HG03095 (cell line): Measurements from ENCODE around the gene AEN.
"Not testable (repeated sequence)": the region's sequence is repeated elsewhere in the genome, so short reads cannot be mapped to it uniquely, and the experiment has no call there.

Experiments
- ATAC-seq: cut with Tn5 transposase; IDR thresholded peaks from one replicate; pipeline ENCODE4 v1.9.1; 2021; ENCODE audit warnings: moderate library complexity; ENCODE audit not compliant: unreplicated experiment

AEN gene

DNA sequence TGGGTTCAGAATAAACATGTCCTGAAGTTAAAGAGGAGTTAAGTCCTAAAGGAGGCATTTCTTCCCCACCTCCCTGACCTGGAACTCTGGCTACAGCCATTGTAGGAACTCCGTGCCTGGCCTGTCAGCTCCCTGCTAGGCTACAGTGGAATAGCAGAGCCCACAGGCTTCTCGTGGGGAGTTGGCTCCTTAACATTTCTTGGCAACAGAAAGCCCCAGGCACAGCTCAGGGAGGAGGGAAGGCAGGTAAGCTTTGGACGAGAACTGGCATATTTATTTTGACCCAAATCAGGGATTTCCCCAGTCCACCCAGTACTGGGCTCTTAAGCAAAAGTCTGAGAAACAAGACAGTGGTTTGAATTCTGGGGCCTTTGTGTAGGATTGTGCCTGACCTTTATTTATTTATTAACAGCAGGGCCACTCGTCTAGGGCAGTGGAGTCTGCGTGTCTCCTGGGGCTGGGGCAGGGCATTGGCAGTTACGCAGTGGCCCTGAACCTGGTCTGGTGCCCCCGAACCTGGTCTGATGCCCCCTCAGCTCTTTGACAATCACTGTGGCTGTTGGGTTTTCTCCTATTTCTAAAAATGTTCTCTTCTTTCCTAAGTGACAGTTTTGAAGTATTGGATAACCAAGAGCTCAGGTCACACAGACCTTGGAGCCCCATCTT is 9.8 kb downstream of the AEN start:
- ATAC-seq: no peak

DNA sequence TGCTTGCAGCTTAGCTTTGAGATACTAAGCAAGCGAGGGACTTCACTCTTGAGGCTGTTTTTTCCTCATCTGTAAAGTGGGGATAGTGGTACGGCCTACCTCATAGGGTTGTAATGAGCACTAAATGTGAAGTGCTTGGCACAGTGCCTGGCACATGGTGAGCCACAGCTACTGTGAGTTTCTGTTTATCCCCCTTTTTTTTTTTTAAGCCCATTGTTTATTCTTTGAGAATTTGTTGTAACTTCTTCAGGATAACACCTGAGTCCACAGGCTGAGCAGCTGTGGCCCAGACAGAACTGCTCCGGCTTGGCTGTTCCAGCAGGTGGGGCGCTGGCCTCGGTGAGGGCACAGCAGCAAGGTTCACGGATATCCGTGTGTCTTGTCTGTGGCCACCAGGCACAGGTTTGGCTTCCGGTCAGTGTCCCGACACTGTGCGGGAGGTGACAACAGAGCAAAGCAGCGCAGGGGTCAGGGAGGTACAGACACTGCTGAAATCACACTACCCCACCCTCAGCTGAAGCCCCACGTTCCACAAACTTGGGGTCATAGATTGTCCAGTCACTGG is 10.4 kb downstream of the AEN start:
- ATAC-seq: no peak

DNA sequence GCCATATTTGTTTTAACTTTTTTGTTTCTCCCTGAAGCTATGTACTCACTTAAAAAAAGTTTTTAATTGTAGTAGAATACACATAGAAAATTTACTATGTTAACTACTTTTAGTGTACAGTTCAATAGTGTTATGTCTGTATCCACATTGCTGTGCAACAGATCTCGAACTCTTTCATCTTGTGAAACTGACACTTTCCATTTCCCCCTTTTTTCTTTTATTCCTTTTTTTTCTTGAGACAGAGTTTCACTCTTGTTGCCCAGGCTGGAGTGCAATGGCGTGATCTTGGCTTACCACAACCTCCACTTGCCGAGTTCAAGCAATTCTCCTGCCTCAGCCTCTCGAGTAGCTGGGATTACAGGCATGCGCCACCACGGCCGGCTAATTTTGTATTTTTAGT is 11.7 kb downstream of the AEN start:
- ATAC-seq: not testable (repeated sequence)

DNA sequence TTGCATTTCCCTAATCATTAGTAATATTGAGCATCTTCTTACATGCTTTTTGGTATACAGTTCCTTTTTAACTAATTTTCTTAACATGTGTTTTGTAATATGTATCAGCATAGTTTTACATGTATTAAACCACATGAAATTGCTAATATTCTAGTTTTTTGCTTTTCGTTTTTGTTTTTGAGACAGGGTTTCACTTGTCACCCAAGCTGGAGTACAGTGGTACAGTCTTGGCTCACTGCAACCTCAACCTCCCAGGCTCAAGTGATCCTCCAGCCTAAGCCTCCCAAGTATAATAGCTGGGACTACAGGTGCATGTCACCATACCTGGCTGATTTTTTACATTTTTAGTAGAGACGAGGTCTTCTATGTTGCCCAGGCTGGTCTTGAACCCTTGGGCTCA is 13.3 kb downstream of the AEN start:
- no peak for ATAC-seq

DNA sequence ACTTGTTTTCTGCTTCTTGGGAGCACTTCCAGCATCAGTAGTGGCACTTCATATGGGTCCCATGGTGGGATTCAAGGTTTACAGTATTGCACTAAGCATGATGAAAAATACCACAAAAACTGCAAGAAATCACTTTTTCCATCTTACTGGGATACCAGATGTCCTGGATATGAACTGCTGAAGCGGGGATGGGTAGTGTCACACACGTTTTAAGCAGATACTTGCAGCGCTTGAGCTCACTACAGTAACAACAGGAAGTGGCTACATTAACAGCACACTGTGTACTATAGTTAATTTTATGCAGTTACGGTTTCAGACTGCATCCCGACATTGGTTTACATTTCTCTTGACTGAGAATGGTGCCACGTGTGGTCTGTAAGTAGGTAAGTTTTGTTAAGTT is 14.2 kb downstream of the AEN start:
- peak; percentile 40 for ATAC-seq

DNA sequence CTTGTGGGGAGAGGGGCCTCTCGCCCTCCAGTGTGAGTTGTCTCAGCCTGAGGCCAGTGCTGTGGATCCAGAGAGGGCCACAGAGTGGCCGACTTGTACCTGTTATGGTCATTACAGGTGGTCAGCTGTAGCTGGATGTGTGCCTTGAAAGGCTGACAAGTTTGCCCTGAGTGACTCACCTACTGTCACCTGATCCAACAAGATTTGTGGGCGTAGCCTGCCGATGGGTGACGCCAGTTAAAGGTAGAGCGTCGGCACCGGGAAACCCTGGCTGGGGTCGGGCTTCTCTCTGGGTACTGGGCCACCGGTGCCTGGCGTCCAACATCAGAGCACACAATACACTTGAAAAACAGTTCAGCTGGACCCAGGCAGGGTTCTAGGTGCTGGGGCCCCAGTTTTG is 14.9 kb downstream of the AEN start:
- ATAC-seq: no peak

DNA sequence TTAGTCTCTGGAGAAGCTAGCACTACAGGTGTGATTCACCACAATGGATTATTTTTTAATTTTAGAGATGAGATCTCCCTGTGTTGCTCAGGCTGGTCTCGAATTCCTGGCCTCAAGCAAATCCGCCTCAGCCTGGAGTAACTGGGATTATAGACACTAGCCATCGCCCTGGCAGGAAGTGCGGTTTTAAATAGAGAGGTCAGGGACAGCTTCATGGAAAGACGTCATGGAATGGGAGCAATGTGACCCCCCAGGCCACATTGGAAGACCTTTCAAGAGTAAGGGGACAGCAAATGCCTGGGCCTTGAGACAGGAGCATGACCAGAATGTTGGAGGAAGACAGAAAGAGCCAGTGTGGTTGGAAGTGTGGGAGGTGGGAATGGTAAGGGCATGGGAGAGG is 15.5 kb downstream of the AEN start:
- ATAC-seq: no peak

DNA sequence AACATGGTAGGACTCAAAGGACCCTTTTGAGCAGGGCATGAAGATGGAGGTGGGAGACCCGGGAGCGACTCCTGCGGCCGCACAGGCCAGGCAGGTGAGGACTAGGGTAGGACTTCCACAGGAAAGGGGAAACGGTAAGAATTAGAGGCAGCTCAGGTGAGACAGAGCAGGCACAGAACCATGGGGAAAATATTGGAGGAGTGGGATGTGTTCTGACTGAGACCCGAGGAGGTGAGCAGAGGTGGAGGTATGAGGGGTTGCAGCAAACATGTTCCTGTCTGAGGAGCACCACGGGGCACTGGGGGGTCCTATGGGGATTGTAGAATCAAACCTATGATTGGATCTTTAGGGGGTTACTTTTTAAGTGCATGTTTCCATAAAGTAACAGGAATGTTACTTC is 16.3 kb downstream of the AEN start:
- no peak for ATAC-seq

DNA sequence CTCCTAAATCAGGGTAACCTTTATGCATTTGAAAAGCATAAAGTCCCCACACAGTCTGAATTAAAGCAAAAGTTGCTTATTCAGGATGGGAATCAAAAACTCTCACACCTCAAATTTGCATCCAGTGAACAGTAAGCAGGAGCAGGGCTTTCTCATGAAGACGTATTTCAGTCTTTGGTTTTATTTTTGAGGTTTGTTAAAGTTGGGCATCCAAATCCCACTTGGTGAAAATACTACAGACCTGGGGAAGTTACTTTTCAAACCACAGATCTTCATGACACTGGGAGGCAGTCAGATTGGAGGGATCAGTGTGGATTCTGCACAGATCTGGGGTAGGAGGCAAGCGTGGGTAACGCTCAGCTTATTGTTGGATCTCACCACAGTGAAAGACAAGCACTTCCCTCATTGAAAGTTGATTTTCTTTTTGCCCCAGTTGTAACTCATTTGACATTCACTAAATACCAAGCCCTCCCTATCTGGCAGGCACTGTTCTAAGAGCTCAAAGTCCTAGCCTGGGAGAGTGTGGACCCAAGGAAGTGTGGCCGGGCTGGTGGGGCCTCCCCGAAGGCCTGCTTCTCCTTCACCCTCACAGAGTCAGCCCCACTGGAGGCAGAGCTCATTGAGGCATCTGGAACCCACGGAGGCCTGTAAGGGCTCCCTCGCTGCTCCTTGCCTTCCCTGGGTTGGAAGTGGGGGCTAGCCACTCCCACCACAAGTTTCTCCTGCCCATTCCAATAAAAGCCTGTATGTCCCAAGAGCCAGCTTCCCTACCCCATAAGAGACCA is 16.9 kb downstream of the AEN start:
- no peak for ATAC-seq

DNA sequence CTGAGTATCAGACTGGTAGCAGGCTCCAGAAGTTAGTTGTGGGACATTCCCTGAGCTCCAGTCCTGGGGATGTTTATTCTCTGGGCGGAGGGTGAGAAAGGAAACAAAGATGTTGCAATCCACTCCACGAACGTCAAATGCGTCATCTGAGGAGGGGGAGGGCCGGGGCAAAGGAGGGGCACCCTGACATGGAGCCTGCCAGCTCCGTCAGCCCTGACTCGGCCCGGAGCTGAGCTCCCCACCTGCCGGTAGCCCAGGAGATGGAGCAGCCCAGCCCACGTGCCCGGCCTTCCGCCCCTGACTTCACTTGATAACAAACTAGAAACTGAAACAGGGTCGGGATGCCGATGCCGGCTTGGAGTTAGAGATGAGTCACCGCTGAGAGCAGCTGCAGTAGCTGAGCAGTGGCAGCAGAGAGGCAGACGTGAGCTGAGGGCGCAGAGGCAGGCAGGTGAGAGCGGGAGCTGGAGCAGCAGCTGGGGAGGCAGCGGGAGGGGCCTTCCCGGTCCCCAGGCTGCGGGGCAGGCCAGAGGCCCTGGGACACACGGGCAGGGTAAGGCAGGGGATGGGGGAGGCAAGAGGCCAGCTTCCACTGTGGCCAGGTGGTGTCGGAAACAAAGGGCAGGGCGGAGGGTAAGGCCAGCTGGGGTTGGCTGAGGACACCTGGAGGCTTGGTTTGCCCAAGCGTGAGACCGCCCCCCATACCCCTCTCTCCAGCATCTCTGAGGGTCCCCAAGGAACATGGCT is 17.7 kb downstream of the AEN start, which contains the start of gene ISG20:
ISG20 (plus strand) TSS at position 391 of the 747 bp plus-strand sequence; CDS start at position 742, 351 bp downstream.
- peak; percentile 56 for ATAC-seq

DNA sequence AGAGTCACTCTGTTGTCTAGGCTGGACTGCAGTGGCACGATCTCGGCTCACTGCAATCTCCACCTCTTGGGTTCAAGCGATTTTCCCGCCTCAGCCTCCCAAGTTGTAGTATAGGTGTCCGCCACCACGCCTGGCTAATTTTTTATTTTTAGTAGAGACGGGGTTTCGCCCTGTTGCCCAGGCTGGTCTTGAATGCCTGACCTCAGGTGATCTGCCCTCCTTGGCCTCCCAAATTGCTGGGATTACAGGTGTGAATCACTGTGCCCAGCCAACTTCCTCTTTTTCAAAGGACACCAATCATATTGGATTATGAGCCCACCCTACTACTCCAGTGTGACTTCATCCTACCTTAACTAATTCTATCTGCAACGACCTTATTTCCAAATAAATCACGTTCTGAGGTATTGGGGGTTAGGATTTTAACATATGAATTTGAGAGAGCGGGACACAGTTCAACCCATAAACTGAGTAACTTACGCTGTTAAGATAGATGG is 20.9 kb downstream of the AEN start:
- ATAC-seq: no peak

DNA sequence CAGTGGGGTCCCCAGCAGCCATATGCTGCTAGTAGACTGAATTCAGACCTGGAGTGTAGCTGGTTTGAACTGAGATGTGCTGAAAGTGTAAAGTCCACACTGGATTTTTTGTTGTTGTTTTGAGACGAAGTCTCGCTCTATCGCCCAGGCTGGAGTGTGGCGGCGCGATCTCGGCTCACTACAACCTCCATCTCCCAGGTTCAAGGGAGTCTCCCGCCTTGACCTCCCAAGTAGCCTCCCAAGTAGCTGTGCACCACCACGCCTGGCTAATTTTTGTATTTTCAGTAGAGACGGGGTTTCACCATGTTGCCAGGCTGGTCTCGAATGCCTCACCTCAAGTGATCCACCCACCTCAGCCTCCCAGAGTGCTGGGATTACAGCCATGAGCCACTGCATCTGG is 21.4 kb downstream of the AEN start:
- ATAC-seq: not testable (repeated sequence)

DNA sequence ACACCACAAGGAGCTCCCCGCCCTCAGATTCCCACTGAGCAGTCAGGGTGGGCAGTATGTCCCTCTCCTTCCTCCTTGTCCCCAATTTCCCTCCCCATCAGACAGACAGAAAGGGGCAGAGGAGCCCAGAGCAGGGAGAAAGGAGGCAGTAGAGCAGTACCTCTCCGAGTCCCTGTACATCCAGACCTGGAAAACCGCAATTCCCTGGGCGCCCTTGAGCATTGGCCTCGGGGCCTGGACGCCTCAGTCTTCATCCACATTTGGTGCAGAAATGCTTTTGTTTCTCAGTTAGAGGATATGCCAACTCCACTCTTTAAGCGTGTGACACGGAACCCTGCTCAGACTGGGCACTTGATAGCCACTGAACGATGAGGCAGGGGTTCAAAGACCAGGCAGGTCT is 23.6 kb downstream of the AEN start:
- no peak for ATAC-seq

DNA sequence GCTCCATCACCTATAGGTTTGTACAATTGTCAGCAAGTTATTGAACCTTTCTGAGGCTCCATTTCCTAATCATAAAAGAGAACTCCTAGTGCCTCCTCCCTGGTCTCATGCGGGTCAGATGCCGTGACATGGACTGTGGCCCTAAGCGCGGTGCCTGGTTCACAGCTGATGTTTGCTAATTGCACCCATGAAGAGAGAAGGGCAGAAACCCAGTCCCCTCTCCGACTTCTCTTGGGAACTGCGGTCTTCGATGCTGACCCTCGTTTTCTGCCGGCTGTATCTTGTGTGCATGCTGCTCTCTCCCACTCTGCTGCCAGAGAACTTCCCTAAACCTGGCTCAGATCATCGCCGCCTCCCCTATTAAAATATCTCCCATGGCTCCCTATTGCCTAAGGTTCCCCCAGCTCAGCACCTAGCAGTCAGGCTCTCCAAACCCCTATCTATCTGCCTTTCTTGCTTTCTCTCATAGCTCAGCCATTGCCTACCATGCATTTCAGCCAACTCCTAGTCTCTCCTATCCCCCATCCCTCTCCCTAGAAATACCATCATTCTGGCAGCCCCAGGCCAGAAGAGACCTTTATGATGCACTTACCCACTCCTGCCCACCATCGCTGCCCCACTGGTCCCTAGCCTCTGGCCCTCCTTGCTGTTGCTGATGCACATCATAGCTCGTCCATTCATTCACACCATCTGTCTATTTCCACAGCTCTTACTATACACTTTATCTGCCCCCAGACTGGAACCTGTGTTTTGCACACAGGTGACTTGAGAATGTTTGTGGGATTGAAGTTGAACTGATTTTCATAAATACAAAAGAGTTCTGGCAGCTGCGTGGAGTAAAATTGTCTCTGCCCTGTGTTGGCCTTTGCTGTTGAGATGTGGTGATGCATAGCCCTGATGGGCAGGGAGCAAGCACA is 24.3 kb downstream of the AEN start:
- ATAC-seq: no peak

DNA sequence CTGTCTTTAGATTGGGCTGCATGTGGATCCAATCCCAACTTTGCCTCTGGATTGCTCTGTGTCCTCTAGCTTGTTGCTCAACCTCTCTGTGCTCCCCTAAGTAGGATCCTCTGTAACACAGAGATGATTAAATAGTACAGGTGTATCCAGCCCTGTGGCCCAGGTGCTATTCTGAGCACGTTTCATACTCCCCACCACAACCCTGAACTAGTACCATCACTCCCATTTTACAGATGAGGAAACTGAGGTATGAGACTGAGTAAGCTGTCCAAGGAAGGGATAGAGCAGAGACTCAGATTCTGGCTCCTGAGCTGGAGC is 24.9 kb downstream of the AEN start:
- no peak for ATAC-seq

DNA sequence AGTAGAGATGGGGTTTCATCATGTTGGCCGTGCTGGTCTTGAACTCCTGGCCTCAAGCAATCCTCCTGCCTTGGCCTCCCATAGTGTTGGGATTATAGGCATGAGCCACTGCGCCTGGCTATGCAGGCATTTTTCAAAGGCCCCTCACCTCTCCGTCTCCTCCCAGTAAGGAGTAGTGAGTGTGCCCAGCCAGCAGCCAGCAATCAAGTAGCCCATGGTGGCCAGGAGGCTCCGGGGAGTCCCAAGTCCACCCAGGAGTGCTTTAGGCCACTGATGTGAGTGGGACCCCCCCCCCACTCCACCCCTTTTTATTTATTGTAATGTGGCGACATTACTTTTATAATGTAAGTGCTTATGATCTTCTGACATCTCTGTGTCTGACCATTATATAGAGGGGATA is 25.8 kb downstream of the AEN start:
- ATAC-seq: no peak

DNA sequence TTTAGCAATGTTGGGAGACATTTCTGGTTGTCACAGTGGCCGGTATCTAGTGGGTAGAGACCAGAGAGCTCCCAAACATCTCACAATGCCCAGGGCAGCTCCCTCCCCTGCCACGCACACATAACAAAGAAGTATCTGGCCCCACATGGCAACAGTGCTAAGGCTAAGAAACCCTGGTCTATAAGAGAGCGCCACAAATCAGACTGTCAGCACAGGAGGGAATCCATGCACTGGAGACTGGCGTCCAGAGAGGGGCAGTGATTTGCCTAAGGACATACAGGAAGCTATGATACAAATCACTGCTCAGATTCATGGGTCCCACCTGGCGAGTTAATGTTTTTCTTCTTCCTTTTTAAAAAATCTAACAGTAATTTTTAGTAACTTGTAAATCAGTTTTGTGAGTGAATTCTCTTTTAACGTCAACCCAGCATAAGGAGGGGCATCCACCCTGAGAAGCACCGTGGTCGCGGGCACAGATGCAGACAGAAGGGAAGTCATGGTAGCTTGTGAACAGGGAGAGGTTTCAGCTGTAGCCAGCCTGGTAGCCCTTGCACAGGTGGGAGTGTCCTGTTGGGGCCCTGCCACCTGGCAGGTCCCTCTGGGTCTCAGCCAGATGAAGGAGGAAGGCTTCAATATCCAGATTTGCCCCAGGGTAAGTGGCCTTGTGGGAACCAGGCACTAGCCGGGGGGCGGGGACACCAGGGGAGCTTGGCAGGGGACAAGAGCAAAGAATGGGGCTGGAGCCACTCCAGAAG is 26.4 kb downstream of the AEN start:
- no peak for ATAC-seq

DNA sequence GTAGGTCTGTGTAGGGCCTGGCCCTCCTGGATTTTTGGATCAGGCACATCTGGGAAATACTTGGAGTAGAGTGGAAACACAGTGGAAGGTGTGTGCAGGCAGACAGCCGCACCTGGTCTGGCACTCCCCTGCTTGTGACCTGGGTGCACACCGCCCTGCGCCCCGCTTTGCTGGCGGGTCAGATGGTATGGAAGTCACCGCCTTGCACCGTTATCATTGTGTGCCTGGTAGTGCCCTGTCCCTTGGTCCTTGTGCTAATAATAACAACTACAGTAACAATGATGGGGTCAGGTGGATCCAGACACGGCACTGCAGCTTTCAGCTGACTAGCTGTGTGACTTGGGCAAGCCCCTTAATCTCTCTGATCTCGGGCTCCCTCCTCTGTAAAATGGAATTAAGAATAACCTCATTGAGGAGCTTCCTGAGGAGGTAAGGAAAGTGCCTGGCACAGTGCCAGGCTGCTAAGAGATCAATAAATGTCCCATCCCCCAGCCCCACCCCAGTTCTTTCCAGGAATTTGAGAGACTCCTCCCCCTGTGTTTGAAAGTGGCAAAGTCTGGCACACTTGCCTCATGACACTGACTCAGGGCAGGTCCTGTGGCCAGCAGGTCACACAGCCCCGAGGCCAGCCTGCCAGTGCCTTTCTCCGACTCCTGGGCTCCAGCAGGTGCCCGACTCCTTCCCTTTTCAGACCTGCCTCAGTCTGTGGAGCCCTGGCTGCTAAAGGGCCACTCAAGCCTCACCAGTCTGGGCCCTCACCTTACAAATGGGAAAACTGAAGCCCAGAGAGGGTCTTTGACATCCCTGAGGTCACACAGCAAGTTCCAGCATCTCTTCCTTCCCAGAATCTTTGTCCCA is 27.4 kb downstream of the AEN start:
- no peak for ATAC-seq

DNA sequence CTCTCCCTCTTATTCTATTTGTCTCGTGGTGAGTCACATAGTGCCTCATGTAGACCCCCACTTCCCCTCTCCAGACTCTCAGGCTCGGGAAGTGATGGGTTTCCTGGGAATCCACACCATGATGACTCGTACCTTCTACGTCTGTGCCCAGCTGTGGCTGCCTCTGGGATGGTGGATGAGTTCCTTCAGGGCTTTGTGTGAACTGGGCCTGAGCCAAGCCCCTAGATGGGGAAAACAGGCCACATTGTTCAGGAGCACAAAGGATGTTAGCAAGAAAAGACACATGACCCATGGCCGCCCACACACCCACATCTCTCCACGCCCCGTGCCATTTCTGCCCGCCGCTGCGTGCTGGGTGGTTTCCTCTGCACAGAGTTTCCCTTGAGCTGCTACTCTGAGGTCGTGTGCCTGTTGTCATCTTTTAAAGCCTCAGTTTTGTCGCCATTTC is 28.2 kb downstream of the AEN start:
- no peak for ATAC-seq
